Prostate gland (tissue), 2 donors: ENCODE data around the gene SSBP3.

Source experiments
- CTCF ChIP-seq, 4 experiments: fragments of 200-600 bp in 2 of 4; fragments of 450-650 bp in 2 of 4; sonication (generic) in 2 of 4; IDR thresholded peaks; 1 replicate in 3 of 4; 2 replicates in 1 of 4; pipeline ENCODE4 v1.5.1; 2016 to 2019; ENCODE audit warnings: antibody characterized with exemption in 4 of 4, mild to moderate bottlenecking in 2 of 4, moderate library complexity in 2 of 4
- POLR2A ChIP-seq: fragments of 450-650 bp; IDR thresholded peaks from one replicate; pipeline ENCODE4 v1.6.1; 2016; ENCODE audit warnings: antibody characterized with exemption, mild to moderate bottlenecking
- POLR2AphosphoS5 ChIP-seq: sonication (generic); formaldehyde crosslinking; IDR thresholded peaks from one replicate; pipeline ENCODE4 v1.6.1; 2017; ENCODE audit warnings: antibody characterized with exemption

- TF ChIP-seq CTCF (IDR thresholded peaks at IDR 0.05) (no peak), POLR2A (no peak), POLR2AphosphoS5 (no peak)
Measured at GRCh38 chr1:54415533-54415932, 9.3 kb upstream of the SSBP3 start.
